BLaER1 (cell line): Measurements from ENCODE around the gene NIM1K.
"Not testable (repeated sequence)": the region's sequence is repeated elsewhere in the genome, so short reads cannot be mapped to it uniquely, and the experiment has no call there.

ENCODE experiments used
- H3K27ac ChIP-seq: shearing (Covaris generic); formaldehyde crosslinking; 2 replicates; pipeline ENCODE4 v1.8.1; 2022
- H3K27me3 ChIP-seq: shearing (Covaris generic); formaldehyde crosslinking; 2 replicates; pipeline ENCODE4 v1.8.1; 2022
- H3K36me3 ChIP-seq: shearing (Covaris generic); formaldehyde crosslinking; 2 replicates; pipeline ENCODE4 v1.8.1; 2022
- H3K4me1 ChIP-seq: shearing (Covaris generic); formaldehyde crosslinking; 2 replicates; pipeline ENCODE4 v1.8.1; 2022
- H3K4me2 ChIP-seq: shearing (Covaris generic); formaldehyde crosslinking; 2 replicates; pipeline ENCODE4 v1.8.1; 2022
- H3K4me3 ChIP-seq: shearing (Covaris generic); formaldehyde crosslinking; 2 replicates; pipeline ENCODE4 v1.8.1; 2022
- H3K9ac ChIP-seq: shearing (Covaris generic); formaldehyde crosslinking; 2 replicates; pipeline ENCODE4 v1.8.1; 2022
- H3K9me3 ChIP-seq: shearing (Covaris generic); formaldehyde crosslinking; 2 replicates; pipeline ENCODE4 v1.8.1; 2022
- H4K20me1 ChIP-seq: shearing (Covaris generic); formaldehyde crosslinking; 2 replicates; pipeline ENCODE4 v1.8.1; 2022
- Cebpa-rat ChIP-seq: shearing (Covaris generic); IDR thresholded peaks from 2 replicates; pipeline ENCODE4 v1.8.1; 2022

The NIM1K gene

DNA sequence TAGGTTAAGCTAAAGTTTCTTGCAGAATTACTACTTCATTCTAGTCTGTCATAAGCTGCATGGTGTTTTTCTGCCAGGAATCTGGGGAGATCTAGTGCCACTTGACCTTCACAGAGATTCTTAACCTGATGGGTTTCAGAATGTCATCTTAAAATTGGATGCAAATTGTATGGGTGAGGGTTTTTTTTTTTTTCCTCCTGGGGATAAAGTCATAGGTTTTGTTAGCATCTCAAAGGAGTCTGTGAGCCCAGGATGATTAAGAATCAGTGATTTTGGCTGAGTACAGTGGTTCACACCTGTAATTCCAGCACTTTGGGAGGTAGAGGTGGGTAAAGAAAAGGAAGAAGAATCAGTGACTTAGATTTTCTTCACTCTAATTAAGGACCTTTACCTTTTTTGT, 51.2 kb downstream of the NIM1K start:
- no peak overlapping the region for H3K27ac ChIP-seq
- no peaks in the 10 kb centered on the region for H3K36me3 ChIP-seq
- H3K9ac ChIP-seq, result no peak overlapping the region
- no peaks in the 10 kb centered on the region for H3K27me3 ChIP-seq
- no peaks in the 10 kb centered on the region for H3K9me3 ChIP-seq
- no peaks in the 10 kb centered on the region for H3K4me1 ChIP-seq
- H3K4me3 ChIP-seq, result no peak overlapping the region
- no peak for TF ChIP-seq Cebpa-rat
- H4K20me1 ChIP-seq, result no peaks in the 10 kb centered on the region
- no peak overlapping the region for H3K4me2 ChIP-seq

DNA sequence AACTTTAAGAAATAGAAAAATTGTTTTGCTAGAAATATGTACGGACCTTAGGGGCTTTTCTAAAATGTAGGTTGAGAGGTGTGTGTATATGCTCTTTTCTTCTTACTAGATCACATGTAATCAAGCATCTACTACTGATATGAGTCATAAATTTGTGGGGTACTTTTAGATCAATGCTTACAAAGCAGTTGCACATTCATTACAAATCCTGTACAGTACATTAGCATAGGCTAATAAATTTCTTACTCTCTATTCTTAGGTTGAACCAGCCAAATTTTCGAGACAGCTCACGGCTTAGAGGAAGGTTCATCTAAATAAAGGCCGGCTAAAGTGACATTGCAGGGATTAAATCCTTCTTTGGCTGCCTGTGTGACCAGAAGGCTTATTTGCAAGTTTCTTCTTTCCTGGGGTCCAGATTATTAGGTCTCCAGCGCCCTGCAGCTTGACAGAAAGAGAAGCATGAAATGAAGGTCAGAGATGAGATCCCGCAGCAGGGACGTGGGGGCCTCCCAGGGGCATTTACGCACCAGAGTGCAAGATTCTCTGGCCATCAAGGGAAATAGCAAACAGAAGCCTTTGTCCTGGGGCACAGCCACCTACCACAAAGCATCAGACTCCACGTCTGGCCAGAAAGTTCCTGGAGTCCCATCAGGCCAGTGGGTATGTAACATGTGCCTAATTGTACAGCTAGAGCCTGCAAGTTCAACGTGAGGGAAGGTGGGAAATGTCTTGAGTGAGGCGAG, 53.0 kb downstream of the NIM1K start:
- TF ChIP-seq Cebpa-rat, result no peak
- no peak overlapping the region for H3K27ac ChIP-seq
- no peak overlapping the region for H3K4me2 ChIP-seq
- H3K4me3 ChIP-seq, result no peak overlapping the region
- H3K9ac ChIP-seq, result no peak overlapping the region
- H3K4me1 ChIP-seq, result no peaks in the 10 kb centered on the region
- H3K36me3 ChIP-seq, result no peaks in the 10 kb centered on the region
- H3K27me3 ChIP-seq, result no peaks in the 10 kb centered on the region
- no peaks in the 10 kb centered on the region for H3K9me3 ChIP-seq
- H4K20me1 ChIP-seq, result no peaks in the 10 kb centered on the region

DNA sequence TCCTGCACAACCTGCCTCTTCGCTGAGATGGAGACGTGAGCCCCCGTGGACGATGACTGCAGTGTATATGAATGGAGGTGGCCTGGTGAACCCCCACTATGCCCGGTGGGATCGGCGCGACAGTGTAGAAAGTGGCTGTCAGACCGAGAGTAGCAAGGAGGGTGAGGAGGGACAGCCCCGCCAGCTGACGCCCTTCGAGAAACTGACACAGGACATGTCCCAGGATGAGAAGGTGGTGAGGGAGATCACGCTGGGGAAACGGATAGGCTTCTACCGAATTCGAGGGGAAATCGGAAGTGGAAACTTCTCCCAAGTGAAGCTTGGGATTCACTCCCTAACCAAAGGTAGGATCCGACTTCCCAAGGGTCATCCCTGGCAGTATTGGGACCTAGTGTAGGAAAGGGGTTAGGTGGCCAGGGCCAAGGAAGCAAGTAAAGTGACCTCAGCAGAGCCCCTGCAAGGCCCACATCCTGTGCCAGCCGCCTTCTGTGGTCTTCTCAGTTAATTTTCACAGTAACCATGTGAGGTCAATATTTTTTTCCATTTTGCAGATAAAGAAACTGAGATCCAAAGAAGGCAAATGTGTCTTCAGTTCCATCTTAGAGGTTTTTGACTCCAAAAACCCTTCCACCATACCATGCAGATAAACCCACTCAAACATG, 53.8 kb downstream of the NIM1K start:
- no peak overlapping the region for H3K9ac ChIP-seq
- H3K4me3 ChIP-seq, result no peak overlapping the region
- no peaks in the 10 kb centered on the region for H3K27me3 ChIP-seq
- no peak overlapping the region for H3K27ac ChIP-seq
- no peaks in the 10 kb centered on the region for H3K9me3 ChIP-seq
- H4K20me1 ChIP-seq, result no peaks in the 10 kb centered on the region
- no peak for TF ChIP-seq Cebpa-rat
- no peak overlapping the region for H3K4me2 ChIP-seq
- no peaks in the 10 kb centered on the region for H3K36me3 ChIP-seq
- H3K4me1 ChIP-seq, result no peaks in the 10 kb centered on the region

DNA sequence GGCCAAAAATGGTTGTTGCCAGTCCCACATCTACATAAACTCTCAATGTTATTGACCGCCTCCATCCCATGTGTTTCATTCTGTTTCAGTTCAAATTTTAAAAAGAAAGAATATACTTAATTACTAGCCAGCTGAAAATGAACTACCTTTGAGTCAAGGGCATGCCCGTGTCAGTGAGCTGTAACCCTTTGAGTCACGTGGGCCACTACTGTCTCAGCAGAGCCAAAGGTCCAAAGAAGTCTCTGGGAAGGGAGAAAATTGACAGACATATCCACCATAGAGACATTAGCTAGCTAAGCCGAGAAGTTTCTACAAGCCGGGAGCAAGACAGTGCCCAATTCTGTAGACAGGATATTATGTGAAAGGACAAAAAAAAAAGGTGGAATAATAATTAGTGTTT, 59.7 kb downstream of the NIM1K start:
- TF ChIP-seq Cebpa-rat, result no peak
- no peak overlapping the region for H3K27ac ChIP-seq
- no peaks in the 10 kb centered on the region for H3K27me3 ChIP-seq
- peaks cover 12% of the 10 kb centered on the region for H3K4me1 ChIP-seq
- H3K9me3 ChIP-seq, result no peaks in the 10 kb centered on the region
- H3K9ac ChIP-seq, result no peak overlapping the region
- H3K4me3 ChIP-seq, result no peak overlapping the region
- H3K36me3 ChIP-seq, result no peaks in the 10 kb centered on the region
- H4K20me1 ChIP-seq, result no peaks in the 10 kb centered on the region
- no peak overlapping the region for H3K4me2 ChIP-seq

DNA sequence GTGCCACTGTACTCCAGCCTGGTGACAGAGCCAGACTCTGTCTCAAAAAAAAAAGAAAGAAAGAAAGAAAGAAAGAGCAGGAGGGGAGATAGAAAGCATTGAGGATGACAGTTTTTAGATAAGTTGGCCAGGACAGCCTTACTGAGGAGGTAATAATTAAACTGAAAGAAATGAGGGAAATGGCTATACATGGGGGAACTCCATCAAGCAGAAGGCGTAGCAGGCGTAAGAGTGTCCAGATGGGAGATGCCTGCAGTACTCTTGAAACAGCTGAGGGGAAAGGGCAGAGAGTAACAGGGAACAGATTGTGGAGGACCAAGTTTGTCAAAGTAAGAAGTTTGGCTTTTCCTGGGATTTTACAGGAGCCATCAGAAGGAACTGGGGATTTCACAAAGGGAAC, 63.7 kb downstream of the NIM1K start:
- TF ChIP-seq Cebpa-rat, result no peak

DNA sequence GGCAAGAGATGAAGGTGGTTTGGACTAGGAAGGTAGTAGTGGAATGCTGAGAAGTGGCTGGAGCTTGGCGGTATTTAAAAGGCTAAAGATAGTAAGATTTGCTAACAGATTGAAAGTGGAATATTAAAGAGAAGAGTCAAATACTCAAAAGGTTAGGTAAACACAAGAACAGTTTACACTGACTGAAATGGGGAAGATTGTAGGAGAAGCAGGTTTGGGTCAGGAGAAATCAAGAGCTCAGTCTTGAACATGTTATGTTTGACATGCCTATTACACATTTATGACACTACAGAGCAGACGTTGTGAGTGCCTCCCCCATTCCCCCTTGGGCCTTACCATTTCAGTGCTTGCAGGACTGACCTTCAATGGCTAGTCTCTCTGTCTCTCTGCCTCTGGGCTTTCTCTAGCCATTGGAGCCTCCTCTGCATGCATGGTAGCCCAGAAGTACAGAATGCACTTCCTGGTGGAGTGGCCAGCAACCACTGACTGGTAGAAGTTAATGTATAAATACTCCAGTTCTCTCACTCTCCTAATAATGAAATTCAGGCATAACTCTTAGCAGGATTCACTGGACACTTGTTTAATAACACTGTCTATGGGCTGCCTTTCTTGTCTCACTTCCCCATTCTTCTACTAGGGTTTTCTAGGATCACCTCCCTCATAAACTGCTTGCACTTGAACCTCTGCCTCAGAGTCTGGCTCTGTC, 64.4 kb downstream of the NIM1K start:
- Histone ChIP-seq H3K4me3 (no peak overlapping the region), H4K20me1 (no peaks in the 10 kb centered on the region), H3K4me2 (no peak overlapping the region), H3K9me3 (no peaks in the 10 kb centered on the region), H3K27ac (no peak overlapping the region), H3K27me3 (no peaks in the 10 kb centered on the region), H3K4me1 (peaks cover 12% of the 10 kb centered on the region), H3K9ac (no peak overlapping the region), H3K36me3 (no peaks in the 10 kb centered on the region)
- no peak for TF ChIP-seq Cebpa-rat

More for the DNA sequence above, 63.7 kb downstream of the NIM1K start:
- Histone ChIP-seq H3K4me1 (peaks cover 12% of the 10 kb centered on the region), H3K9me3 (no peaks in the 10 kb centered on the region), H3K4me2 (no peak overlapping the region), H4K20me1 (no peaks in the 10 kb centered on the region), H3K27me3 (no peaks in the 10 kb centered on the region), H3K27ac (no peak overlapping the region), H3K9ac (no peak overlapping the region), H3K4me3 (no peak overlapping the region), H3K36me3 (no peaks in the 10 kb centered on the region)

DNA sequence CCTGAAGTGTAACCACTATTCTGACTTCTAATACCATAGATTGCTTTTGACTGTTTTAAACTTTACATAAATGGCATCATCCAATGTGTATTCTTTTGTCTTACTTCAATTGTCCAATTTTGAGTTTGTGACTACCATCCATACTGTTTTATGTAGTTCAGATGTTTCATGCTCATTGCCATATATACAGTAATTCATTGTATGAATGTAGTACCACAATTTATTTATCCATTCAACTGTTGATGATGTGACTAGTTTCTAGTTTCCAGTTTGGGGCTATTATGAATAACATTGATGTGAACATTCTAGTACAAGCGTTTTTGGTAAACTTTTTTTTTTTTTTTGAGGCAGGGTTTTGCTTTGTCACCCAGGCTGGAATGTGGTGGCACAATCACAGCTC, 66.1 kb downstream of the NIM1K start:
- H3K4me1 ChIP-seq, result no peaks in the 10 kb centered on the region; the same call in 1 of the 2 replicates
- TF ChIP-seq Cebpa-rat, result no peak
- no peaks in the 10 kb centered on the region for H4K20me1 ChIP-seq
- H3K27ac ChIP-seq, result no peak overlapping the region
- H3K27me3 ChIP-seq, result no peaks in the 10 kb centered on the region
- no peak overlapping the region for H3K9ac ChIP-seq
- 0 out of 2 replicates have a peak, but pooled peaks cover 4% of the 10 kb centered on the region for H3K9me3 ChIP-seq
- H3K36me3 ChIP-seq, result no peaks in the 10 kb centered on the region
- H3K4me2 ChIP-seq, result no peak overlapping the region
- no peak overlapping the region for H3K4me3 ChIP-seq

DNA sequence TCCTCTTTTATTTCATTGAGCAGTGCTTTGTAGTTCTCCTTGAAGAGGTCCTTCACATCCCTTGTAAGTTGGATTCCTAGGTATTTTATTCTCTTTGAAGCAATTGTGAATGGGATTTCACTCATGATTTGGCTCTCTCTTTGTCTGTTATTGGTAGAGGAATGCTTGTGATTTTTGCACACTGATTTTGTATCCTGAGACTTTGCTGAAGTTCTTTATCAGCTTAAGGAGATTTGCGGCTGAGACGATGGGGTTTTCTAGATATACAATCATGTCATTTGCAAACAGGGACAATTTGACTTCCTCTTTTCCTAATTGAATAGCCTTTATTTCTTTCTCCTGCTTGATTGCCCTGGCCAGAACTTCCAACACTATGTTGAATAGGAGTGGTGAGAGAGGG, 70.2 kb downstream of the NIM1K start:
- H3K4me2 ChIP-seq, H3K27me3 ChIP-seq, H3K9ac ChIP-seq, H3K36me3 ChIP-seq, H3K9me3 ChIP-seq, H3K27ac ChIP-seq, H4K20me1 ChIP-seq, H3K4me3 ChIP-seq, H3K4me1 ChIP-seq: not testable (repeated sequence)

DNA sequence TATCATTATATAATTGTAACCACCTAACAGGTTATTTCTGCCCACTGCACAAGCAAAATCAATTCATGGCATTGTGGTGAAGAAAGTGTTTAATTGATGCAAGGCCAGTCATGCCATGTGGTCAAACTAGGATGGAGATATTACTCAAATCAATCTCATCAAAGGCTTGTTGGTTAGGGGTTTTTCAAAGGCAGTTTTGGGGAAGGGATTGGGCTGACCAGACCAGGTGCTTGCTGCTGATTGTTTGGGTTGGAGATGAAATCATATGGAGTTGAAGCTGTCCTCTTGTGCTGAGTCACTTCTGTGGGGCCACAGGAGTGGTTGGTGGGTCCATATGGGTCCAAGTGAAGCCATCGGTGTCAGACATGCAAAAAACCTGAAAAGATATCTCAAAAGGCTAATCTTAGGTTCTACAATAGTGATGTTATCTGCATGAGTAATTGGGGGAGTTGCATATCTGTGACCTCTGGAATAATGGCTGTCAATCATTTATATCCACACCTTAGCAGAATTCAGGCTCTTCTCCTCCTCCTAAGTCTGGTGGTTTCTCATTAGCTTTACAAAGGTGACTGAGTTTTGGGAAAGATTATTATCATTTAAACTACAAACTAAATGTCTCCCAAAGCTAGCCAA, 76.3 kb downstream of the NIM1K start:
- no peak for TF ChIP-seq Cebpa-rat
- H3K27ac ChIP-seq, result no peak overlapping the region
- H4K20me1 ChIP-seq, result no peaks in the 10 kb centered on the region
- H3K4me1 ChIP-seq, result no peaks in the 10 kb centered on the region
- H3K36me3 ChIP-seq, result no peaks in the 10 kb centered on the region
- no peaks in the 10 kb centered on the region for H3K27me3 ChIP-seq
- no peak overlapping the region for H3K4me3 ChIP-seq
- H3K4me2 ChIP-seq, result no peak overlapping the region
- H3K9me3 ChIP-seq, result 0 out of 2 replicates have a peak, but pooled peaks cover 3% of the 10 kb centered on the region
- no peak overlapping the region for H3K9ac ChIP-seq

DNA sequence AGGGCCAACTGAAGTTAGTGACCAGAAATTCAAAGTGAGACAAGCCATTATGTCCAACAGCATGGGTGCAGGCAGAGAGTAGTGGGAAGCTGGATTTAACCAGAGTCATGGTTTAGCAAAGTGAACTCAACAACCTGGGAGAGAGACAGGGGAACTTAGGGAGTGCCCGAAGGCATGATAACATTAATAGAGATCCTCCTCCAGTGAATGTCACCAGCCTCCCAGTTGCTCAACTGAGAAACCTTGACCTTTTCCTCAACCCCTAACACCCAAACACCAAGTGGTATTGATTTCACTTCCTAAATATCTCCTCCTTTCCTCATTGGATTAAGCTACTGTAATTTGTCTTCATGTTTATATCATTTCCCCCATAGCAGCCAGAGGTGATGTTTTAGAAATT, 78.6 kb downstream of the NIM1K start:
- no peak overlapping the region for H3K4me2 ChIP-seq
- H3K27me3 ChIP-seq, result no peaks in the 10 kb centered on the region
- no peak overlapping the region for H3K9ac ChIP-seq
- TF ChIP-seq Cebpa-rat, result no peak
- H3K9me3 ChIP-seq, result 0 out of 2 replicates have a peak, but pooled peaks cover 3% of the 10 kb centered on the region
- H3K4me1 ChIP-seq, result no peaks in the 10 kb centered on the region
- H4K20me1 ChIP-seq, result no peaks in the 10 kb centered on the region
- H3K27ac ChIP-seq, result no peak overlapping the region
- no peaks in the 10 kb centered on the region for H3K36me3 ChIP-seq
- no peak overlapping the region for H3K4me3 ChIP-seq
